ENCODE measurements around the gene AQP2.

- TF ChIP-seq CTCF (IDR thresholded peaks at IDR 0.05) (no peak), POLR2A (IDR thresholded peaks at IDR 0.05) (no peak)
Observed at GRCh38 chr12:49916129-49916919, 34.2 kb upstream of the AQP2 start.
